Ovary (tissue), 3 donors: ENCODE data around the gene ZFPM1.

ENCODE experiments used
- POLR2A ChIP-seq: fragments of 450-650 bp; IDR thresholded peaks from one replicate; pipeline ENCODE4 v1.6.1; 2017; ENCODE audit warnings: antibody characterized with exemption, mild to moderate bottlenecking, moderate library complexity
- TF ChIP-seq, protein P1 (sequence below), 3 donors: fragments of 450-650 bp in 2 of 3; fragments of 200-600 bp in 1 of 3; IDR thresholded peaks; one replicate each; pipeline versions ENCODE4 v1.5.1 to v1.8.0; 2016 to 2022; ENCODE audit warnings: antibody characterized with exemption in 3 of 3, mild to moderate bottlenecking in 1 of 3
- donor health status: DM: no; HTN: no; CAD: no.

DNA sequence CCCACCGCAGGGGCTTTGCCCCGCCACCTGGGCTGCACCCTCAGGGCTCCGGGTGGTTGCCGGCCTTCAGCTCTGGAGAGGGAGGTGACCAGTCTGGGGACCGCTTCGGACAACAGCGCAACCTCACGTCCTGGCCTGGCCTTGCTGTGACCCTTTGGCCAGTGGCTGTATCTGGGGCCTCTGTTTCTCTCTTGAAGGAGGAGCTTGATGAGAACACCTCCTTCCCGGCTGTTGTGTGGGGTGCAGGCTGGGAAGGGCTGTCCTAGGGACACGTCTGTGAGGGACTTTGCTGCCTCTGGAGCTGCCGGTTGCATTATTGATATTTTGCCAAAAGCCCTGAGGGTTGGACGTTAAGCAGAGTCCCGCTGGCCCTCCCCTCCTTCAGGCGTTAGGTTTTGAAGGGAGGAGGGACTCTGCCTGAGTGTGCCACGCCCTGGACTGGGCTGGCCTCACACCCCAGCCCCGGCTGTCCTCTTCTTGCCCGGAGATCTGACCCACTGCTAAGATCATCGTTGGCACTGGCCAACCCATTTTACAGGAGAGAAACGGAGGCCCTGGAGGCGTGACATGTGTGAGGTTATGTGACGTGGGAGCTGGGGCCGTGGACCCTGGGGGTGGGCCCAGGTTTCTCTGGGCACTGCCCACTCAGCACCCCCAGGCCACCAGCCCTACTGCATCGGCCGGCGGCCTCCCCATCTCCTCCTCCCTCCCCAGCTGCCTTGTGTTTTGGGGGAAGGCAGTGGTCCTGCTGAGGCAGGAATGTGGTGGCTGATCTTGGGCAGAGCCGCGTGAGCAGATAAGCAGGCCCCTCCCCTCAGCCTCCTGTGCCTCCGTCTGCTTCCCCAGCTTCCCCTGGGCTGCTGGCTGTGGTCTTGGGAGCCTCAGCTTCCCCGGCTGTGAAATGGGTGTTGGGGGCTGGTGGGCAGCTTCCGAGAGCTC lies 8.5 kb downstream of the ZFPM1 start:
- no peak for TF ChIP-seq POLR2A
- TF ChIP-seq, protein P1, sequence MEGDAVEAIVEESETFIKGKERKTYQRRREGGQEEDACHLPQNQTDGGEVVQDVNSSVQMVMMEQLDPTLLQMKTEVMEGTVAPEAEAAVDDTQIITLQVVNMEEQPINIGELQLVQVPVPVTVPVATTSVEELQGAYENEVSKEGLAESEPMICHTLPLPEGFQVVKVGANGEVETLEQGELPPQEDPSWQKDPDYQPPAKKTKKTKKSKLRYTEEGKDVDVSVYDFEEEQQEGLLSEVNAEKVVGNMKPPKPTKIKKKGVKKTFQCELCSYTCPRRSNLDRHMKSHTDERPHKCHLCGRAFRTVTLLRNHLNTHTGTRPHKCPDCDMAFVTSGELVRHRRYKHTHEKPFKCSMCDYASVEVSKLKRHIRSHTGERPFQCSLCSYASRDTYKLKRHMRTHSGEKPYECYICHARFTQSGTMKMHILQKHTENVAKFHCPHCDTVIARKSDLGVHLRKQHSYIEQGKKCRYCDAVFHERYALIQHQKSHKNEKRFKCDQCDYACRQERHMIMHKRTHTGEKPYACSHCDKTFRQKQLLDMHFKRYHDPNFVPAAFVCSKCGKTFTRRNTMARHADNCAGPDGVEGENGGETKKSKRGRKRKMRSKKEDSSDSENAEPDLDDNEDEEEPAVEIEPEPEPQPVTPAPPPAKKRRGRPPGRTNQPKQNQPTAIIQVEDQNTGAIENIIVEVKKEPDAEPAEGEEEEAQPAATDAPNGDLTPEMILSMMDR (IDR thresholded peaks at IDR 0.05) = no peak
